GM12878 (cell line): Measurements from ENCODE around the gene TCP1. TPM values are rescaled to one million over a fixed set of nuclear protein-coding genes. Genes with fewer than 3 reads are reported as not detected.
A peak's percentile ranks its signal among the peaks of the same experiment; 100 is the strongest.

ENCODE experiments used
- ATAC-seq: fragments of 200-7000 bp; cut with Tn5 transposase; 3 replicates; pipeline ENCODE4 v1.9.1; 2020; ENCODE audit warnings: mild to moderate bottlenecking, moderate library complexity
- BruUV-seq: library from RNA; stranded (reverse); fragments of 400-500 nt; replicated peaks from 2 replicates; lab custom pipeline; 2021; lab: Mats Ljungman, UMichigan
- CTCF ChIA-PET: fragments of 300-600 bp; sonication (Branson Sonifier 250); formaldehyde crosslinking; extraction: SDS; loops from one replicate; lab custom pipeline; 2021; ENCODE audit warnings: inconsistent platforms; lab: Yijun Ruan, JAX
- POLR2A ChIA-PET: fragments of 350-600 bp; formaldehyde crosslinking; extraction: SDS; loops from one replicate; lab custom pipeline; 2021; ENCODE audit warnings: inconsistent platforms; lab: Charles Lee
- RAD21 ChIA-PET: fragments of 300-600 bp; sonication (Branson Sonifier 250); formaldehyde crosslinking; loops from one replicate; lab custom pipeline; 2023; ENCODE audit warnings: antibody characterized with exemption; ENCODE audit not compliant: unreplicated experiment; lab: Charles Lee
- SMC1A ChIA-PET: fragments of 300-600 bp; sonication (Branson Sonifier 250); formaldehyde crosslinking; loops from one replicate; lab custom pipeline; 2023; ENCODE audit not compliant: unreplicated experiment, uncharacterized antibody; lab: Charles Lee
- DNase-seq: peaks from one replicate; pipeline ENCODE4 v3.0.0-alpha.2; 2011; ENCODE audit warnings: low read depth, low spot score
- FAIRE-seq: peaks from 3 replicates; lab custom pipeline; 2011; peaks lifted over from hg19 to GRCh38; lab: Jason Lieb, UNC
- H2AFZ ChIP-seq: 2 replicates; pipeline ENCODE4 v1.6.0; 2011; ENCODE audit warnings: low read depth, low read length, control low read depth; ENCODE audit not compliant: control insufficient read depth
- H3K27ac ChIP-seq: 2 replicates; pipeline ENCODE4 v1.5.1; 2011; ENCODE audit warnings: control low read depth; ENCODE audit not compliant: control insufficient read depth, insufficient read depth
- H3K27me3 ChIP-seq, 2 experiments: replicated peaks in 1 of 2; 2 replicates each; pipeline versions ENCODE4 v1.6.0 to v1.6.1; 2011; ENCODE audit warnings: low read length in 1 of 2; ENCODE audit not compliant: control insufficient read depth in 2 of 2, insufficient read depth in 2 of 2
- H3K36me3 ChIP-seq, 2 experiments: 2 replicates each; pipeline ENCODE4 v1.5.1; 2011; ENCODE audit warnings: low read length in 1 of 2; ENCODE audit not compliant: control insufficient read depth in 2 of 2, insufficient read depth in 2 of 2
- H3K4me1 ChIP-seq: 2 replicates; pipeline ENCODE4 v1.6.1; 2011; ENCODE audit warnings: mild to moderate bottlenecking, low read length, moderate library complexity, mixed read lengths; ENCODE audit not compliant: control insufficient read depth, insufficient read depth
- H3K4me2 ChIP-seq: 2 replicates; pipeline ENCODE4 v1.6.0; 2011; ENCODE audit warnings: control low read depth; ENCODE audit not compliant: control insufficient read depth, insufficient read depth
- H3K4me3 ChIP-seq: fragments of 200-600 bp; sonication (generic); 2 replicates; pipeline ENCODE4 v1.5.1; 2016
- H3K79me2 ChIP-seq: 2 replicates; pipeline ENCODE4 v1.6.0; 2011; ENCODE audit warnings: low read length; ENCODE audit not compliant: control insufficient read depth, insufficient read depth
- H3K9ac ChIP-seq: 2 replicates; pipeline ENCODE4 v1.8.0; 2011; ENCODE audit warnings: low read length, control low read depth, mixed read lengths; ENCODE audit not compliant: control insufficient read depth, insufficient read depth
- H3K9me3 ChIP-seq: replicated peaks from 3 replicates; pipeline ENCODE4 v1.5.1; 2011; ENCODE audit warnings: mild to moderate bottlenecking, low read length; ENCODE audit not compliant: control insufficient read depth, insufficient read depth
- H4K20me1 ChIP-seq: 2 replicates; pipeline ENCODE4 v1.6.0; 2011; ENCODE audit not compliant: control insufficient read depth, insufficient read depth
- BMI1 ChIP-seq: fragments of 450-650 bp; IDR thresholded peaks from 2 replicates; pipeline ENCODE4 v1.6.1; 2016; ENCODE audit warnings: mild to moderate bottlenecking, moderate library complexity, borderline replicate concordance
- NR2C2 ChIP-seq: IDR thresholded peaks from 2 replicates; pipeline ENCODE4 v1.6.1; 2011; ENCODE audit warnings: borderline replicate concordance, low read depth; ENCODE audit not compliant: control insufficient read depth, insufficient read length
- PKNOX1 ChIP-seq: fragments of 450-650 bp; IDR thresholded peaks from 2 replicates; pipeline ENCODE4 v1.6.1; 2016; ENCODE audit warnings: mild to moderate bottlenecking
- YBX1 ChIP-seq: fragments of 450-650 bp; IDR thresholded peaks from 2 replicates; pipeline ENCODE4 v1.6.1; 2016; ENCODE audit warnings: antibody characterized with exemption
- ZNF207 ChIP-seq: fragments of 450-650 bp; IDR thresholded peaks from 2 replicates; pipeline ENCODE4 v1.6.1; 2014; ENCODE audit warnings: antibody characterized with exemption, mild to moderate bottlenecking, borderline replicate concordance
- WGBS: methylation state at CpG from one replicate; pipeline ENCODE4 v1.1.6; 2016; ENCODE audit warnings: low lambda C conversion rate; ENCODE audit not compliant: insufficient replicate concordance, insufficient coverage; ENCODE audit errors: missing lambda C conversion rate; 5-methylcytosine and 5-hydroxymethylcytosine counted together
- in situ Hi-C: fragments of 300-500 bp; cut with MboI; formaldehyde crosslinking; loops from 9 replicates; pipeline ENCODE4 v1.14.3; 2018; ENCODE audit warnings: mixed read lengths
- intact Hi-C: fragments of 100-400 bp; cut with micrococcal nuclease; formaldehyde crosslinking; loops from one replicate; pipeline ENCODE4 v1.14.2; 2022; ENCODE audit not compliant: unreplicated experiment
- polyA plus RNA-seq, 11 experiments: library from polyadenylated mRNA; depleted of rRNA in 4 of 11; unstranded in 6 of 11; stranded (reverse) in 5 of 11; fragments of >200 nt; fragmentation: Nextera tagmentation in 4 of 11; fragmentation: Illumina TruSeq in 1 of 11; extraction: Ambion mirVana in 4 of 11; extraction: Trizol in 1 of 11; gene quantifications; 1 replicate in 1 of 11; 2 replicates in 10 of 11; pipeline versions ENCODE4 v1.2.1 to v1.2.3, GENCODE V29; 2011 to 2016; ENCODE audit warnings: inconsistent platforms in 2 of 11, missing spikeins in 2 of 11, low read depth in 1 of 11
- total RNA-seq, 4 experiments: library from RNA; depleted of rRNA in 3 of 4; stranded (reverse); fragments of >200 nt in 3 of 4; fragmentation: Illumina TruSeq in 1 of 4; extraction: Trizol in 1 of 4; gene quantifications; 2 replicates each; pipeline versions ENCODE4 v1.2.1 to v1.2.3, GENCODE V29; 2013 to 2021

TCP1 gene
- total and polyA plus RNA-seq, 10 of the 15 experiments (the other 5 are each of a cell fraction or from before 2014, with no cell fraction given) = 133 to 457 (median 306) TPM

- H4K20me1 ChIP-seq = no peaks in the 10 kb centered on the region
- ATAC-seq (peak; percentile 73), FAIRE-seq (no peak), DNase-seq (no peak)
- no TSS peak for BruUV-seq
- ChIA-PET CTCF (interaction anchor here (1.6 kb wide), 1 partner anchor 138 kb away, joined by 4 read pairs; no protein-coding TSS in a partner anchor), SMC1A (interaction anchor here (1.1 kb wide), 1 partner anchor 33 kb away, joined by 3 read pairs; no protein-coding TSS in a partner anchor), POLR2A (interaction anchor here (0.6 to 2.1 kb wide), 3 partner anchors 9 to 1510 kb away, joined by 3 to 6 read pairs (median 3); no protein-coding TSS in a partner anchor), RAD21 (no interaction called here)
- H3K36me3 ChIP-seq = no peaks in the 10 kb centered on the region
- WGBS = 33% methylated on average over 28 of the region's 28 CpGs
- in situ Hi-C loops = no loop called here
- TF ChIP-seq ZNF207 = no peak
- TF ChIP-seq NR2C2 = no peak
- TF ChIP-seq BMI1 = no peak
- no peak for TF ChIP-seq YBX1
- TF ChIP-seq PKNOX1 = peak; percentile 12; the same call in 1 of the 2 replicates
- intact Hi-C loops = no loop called here
- H3K4me1 ChIP-seq = no peaks in the 10 kb centered on the region
- H3K9me3 ChIP-seq = no peaks in the 10 kb centered on the region
- no peak overlapping the region for H3K27ac ChIP-seq
- no peak overlapping the region for H3K9ac ChIP-seq
- H3K79me2 ChIP-seq = no peaks in the 10 kb centered on the region
- peak overlapping the region; percentile 69 for H3K4me2 ChIP-seq
- H3K4me3 ChIP-seq = no peak overlapping the region
- no peaks in the 10 kb centered on the region; a peak in 1 of 4 replicates for H3K27me3 ChIP-seq
- peak overlapping the region; percentile 72 for H2AFZ ChIP-seq
These were observed 30.7 kb upstream of the TCP1 start for GRCh38 chr6:159819932-159820640.
